H9 (cell line): Measurements from ENCODE around the gene MGMT. TPM values are rescaled to one million over a fixed set of nuclear protein-coding genes. Genes with fewer than 3 reads are reported as not detected.

ENCODE experiments used
- DNase-seq: peaks from one replicate; pipeline ENCODE4 v3.0.0-alpha.2; 2017
- H2AFZ ChIP-seq: one replicate; pipeline ENCODE4 v1.6.1; 2013; ENCODE audit warnings: mild to moderate bottlenecking, low read length, control low read depth, moderate library complexity
- H2AK5ac ChIP-seq: 2 replicates; pipeline ENCODE4 v1.6.1; 2013; ENCODE audit warnings: low read length, control low read depth, mixed read lengths; ENCODE audit not compliant: insufficient read length
- H2BK120ac ChIP-seq: one replicate; pipeline ENCODE4 v1.6.1; 2013; ENCODE audit warnings: low read depth, mild to moderate bottlenecking, low read length, control low read depth, inconsistent platforms; ENCODE audit not compliant: poor library complexity, severe bottlenecking
- H2BK12ac ChIP-seq: 2 replicates; pipeline ENCODE4 v1.6.1; 2013; ENCODE audit warnings: low read length, control low read depth, mixed read lengths, low read depth; ENCODE audit not compliant: insufficient read length
- H2BK15ac ChIP-seq: 2 replicates; pipeline ENCODE4 v1.6.1; 2013; ENCODE audit warnings: low read depth, low read length, control low read depth
- H2BK20ac ChIP-seq: one replicate; pipeline ENCODE4 v1.6.1; 2013; ENCODE audit warnings: low read depth, mild to moderate bottlenecking, low read length, control low read depth, inconsistent platforms; ENCODE audit not compliant: poor library complexity, severe bottlenecking
- H2BK5ac ChIP-seq: 2 replicates; pipeline ENCODE4 v1.6.1; 2013; ENCODE audit warnings: low read length, control low read depth, mixed read lengths; ENCODE audit not compliant: insufficient read length
- H3K14ac ChIP-seq: 2 replicates; pipeline ENCODE4 v1.6.1; 2013; ENCODE audit warnings: low read length, control low read depth; ENCODE audit not compliant: insufficient read depth
- H3K18ac ChIP-seq: 2 replicates; pipeline ENCODE4 v1.6.1; 2013; ENCODE audit warnings: low read depth, mild to moderate bottlenecking, mixed read lengths, low read length, control low read depth; ENCODE audit not compliant: insufficient read length
- H3K23ac ChIP-seq: 2 replicates; pipeline ENCODE4 v1.6.1; 2013; ENCODE audit warnings: low read length, control low read depth, mixed read lengths, low read depth; ENCODE audit not compliant: insufficient read length
- H3K23me2 ChIP-seq: 2 replicates; pipeline ENCODE4 v1.6.1; 2013; ENCODE audit warnings: low read depth, mild to moderate bottlenecking, mixed read lengths, low read length, control low read depth; ENCODE audit not compliant: insufficient read length, poor library complexity, severe bottlenecking
- H3K27ac ChIP-seq: 2 replicates; pipeline ENCODE4 v1.5.1; 2013; ENCODE audit warnings: low read length, control low read depth, mixed read lengths, low read depth; ENCODE audit not compliant: insufficient read length
- H3K27me3 ChIP-seq: 2 replicates; pipeline ENCODE4 v1.6.1; 2013; ENCODE audit warnings: low read length, control low read depth, inconsistent platforms; ENCODE audit not compliant: insufficient read depth
- H3K4ac ChIP-seq: 2 replicates; pipeline ENCODE4 v1.6.1; 2013; ENCODE audit warnings: low read depth, mild to moderate bottlenecking, control low read depth, inconsistent platforms, low read length, moderate library complexity
- H3K4me1 ChIP-seq: 2 replicates; pipeline ENCODE4 v1.6.1; 2013; ENCODE audit warnings: low read length, control low read depth, inconsistent platforms; ENCODE audit not compliant: insufficient read depth
- H3K4me2 ChIP-seq: 2 replicates; pipeline ENCODE4 v1.6.1; 2013; ENCODE audit warnings: low read length, control low read depth, mixed read lengths; ENCODE audit not compliant: insufficient read length, insufficient read depth
- H3K56ac ChIP-seq: 2 replicates; pipeline ENCODE4 v1.6.1; 2013; ENCODE audit warnings: low read depth, mild to moderate bottlenecking, mixed read lengths, low read length, control low read depth; ENCODE audit not compliant: insufficient read length
- H3K79me1 ChIP-seq: 2 replicates; pipeline ENCODE4 v1.6.1; 2013; ENCODE audit warnings: low read depth, mild to moderate bottlenecking, moderate library complexity, low read length, control low read depth, inconsistent platforms; ENCODE audit not compliant: insufficient read depth, poor library complexity, severe bottlenecking
- H3K79me2 ChIP-seq: 2 replicates; pipeline ENCODE4 v1.6.1; 2013; ENCODE audit warnings: low read length, control low read depth, inconsistent platforms; ENCODE audit not compliant: insufficient read depth
- H3K9ac ChIP-seq: 2 replicates; pipeline ENCODE4 v1.6.1; 2013; ENCODE audit warnings: low read length, control low read depth, mixed read lengths; ENCODE audit not compliant: insufficient read length; ENCODE audit errors: extremely low read depth
- H3K9me3 ChIP-seq: one replicate; pipeline ENCODE4 v1.6.1; 2013; ENCODE audit warnings: low read depth, low read length, inconsistent platforms; ENCODE audit not compliant: control insufficient read depth
- H3T11ph ChIP-seq: one replicate; pipeline ENCODE4 v1.6.1; 2013; ENCODE audit warnings: mild to moderate bottlenecking, low read length, control low read depth, inconsistent platforms
- H4K20me1 ChIP-seq: one replicate; pipeline ENCODE4 v1.6.1; 2013; ENCODE audit not compliant: control insufficient read depth, insufficient read length, insufficient read depth
- H4K5ac ChIP-seq: 2 replicates; pipeline ENCODE4 v1.6.1; 2013; ENCODE audit warnings: low read depth, mild to moderate bottlenecking, mixed read lengths, low read length, control low read depth; ENCODE audit not compliant: insufficient read length
- H4K8ac ChIP-seq: replicated peaks from 2 replicates; pipeline ENCODE4 v1.6.1; 2013; ENCODE audit warnings: low read length, control low read depth, mixed read lengths, low read depth; ENCODE audit not compliant: insufficient read length
- H4K91ac ChIP-seq: 2 replicates; pipeline ENCODE4 v1.6.1; 2013; ENCODE audit warnings: low read depth, mild to moderate bottlenecking, moderate library complexity, mixed read lengths, low read length, control low read depth; ENCODE audit not compliant: insufficient read length
- H3K27ac Mint-ChIP-seq, 3 experiments: 2 replicates in 2 of 3; 3 replicates in 1 of 3; pipeline ENCODE4 v1.8.0; 2020 to 2021; ENCODE audit warnings: mixed read lengths in 3 of 3, mild to moderate bottlenecking in 1 of 3, moderate library complexity in 1 of 3
- H3K27me3 Mint-ChIP-seq: 2 replicates; pipeline ENCODE4 v1.8.0; 2021; ENCODE audit warnings: low read depth, mild to moderate bottlenecking, moderate library complexity, mixed read lengths
- H3K36me3 Mint-ChIP-seq, 3 experiments: 2 replicates in 2 of 3; 3 replicates in 1 of 3; pipeline ENCODE4 v1.8.0; 2020 to 2021; ENCODE audit warnings: low read depth in 3 of 3, mixed read lengths in 3 of 3; ENCODE audit not compliant: insufficient read depth in 1 of 3
- H3K4me1 Mint-ChIP-seq, 2 experiments: 2 replicates each; pipeline ENCODE4 v1.8.0; 2020; ENCODE audit warnings: mixed read lengths in 2 of 2
- H3K4me3 Mint-ChIP-seq, 2 experiments: 2 replicates in 1 of 2; 3 replicates in 1 of 2; pipeline ENCODE4 v1.8.0; 2020 to 2021; ENCODE audit warnings: mild to moderate bottlenecking in 2 of 2, mixed read lengths in 2 of 2, moderate library complexity in 1 of 2
- H3K9me3 Mint-ChIP-seq, 2 experiments: 2 replicates in 1 of 2; 3 replicates in 1 of 2; pipeline ENCODE4 v1.8.0; 2020; ENCODE audit warnings: mild to moderate bottlenecking in 2 of 2, mixed read lengths in 2 of 2, moderate library complexity in 1 of 2
- WGBS: extraction: QIAGEN DNeasy Blood & Tissue Kit; methylation state at CpG from one replicate; pipeline ENCODE4 v1.1.7; 2013; ENCODE audit warnings: missing lambda C conversion rate, low lambda C conversion rate, mixed read lengths; ENCODE audit not compliant: insufficient read length; ENCODE audit errors: extremely low coverage; 5-methylcytosine and 5-hydroxymethylcytosine counted together
- total RNA-seq: library from RNA; stranded (reverse); gene quantifications from 2 replicates; pipeline ENCODE4 v1.2.1, GENCODE V29; 2021
- TF ChIP-seq, protein P1 (sequence below): fragments of 200-600 bp; sonication (generic); conservative IDR thresholded peaks from 3 replicates; pipeline ENCODE4 v1.8.0; 2021; ENCODE audit warnings: antibody characterized with exemption, mild to moderate bottlenecking

Gene MGMT
- total RNA-seq, 1 experiment from 2014 or later = 18.4 TPM

DNA sequence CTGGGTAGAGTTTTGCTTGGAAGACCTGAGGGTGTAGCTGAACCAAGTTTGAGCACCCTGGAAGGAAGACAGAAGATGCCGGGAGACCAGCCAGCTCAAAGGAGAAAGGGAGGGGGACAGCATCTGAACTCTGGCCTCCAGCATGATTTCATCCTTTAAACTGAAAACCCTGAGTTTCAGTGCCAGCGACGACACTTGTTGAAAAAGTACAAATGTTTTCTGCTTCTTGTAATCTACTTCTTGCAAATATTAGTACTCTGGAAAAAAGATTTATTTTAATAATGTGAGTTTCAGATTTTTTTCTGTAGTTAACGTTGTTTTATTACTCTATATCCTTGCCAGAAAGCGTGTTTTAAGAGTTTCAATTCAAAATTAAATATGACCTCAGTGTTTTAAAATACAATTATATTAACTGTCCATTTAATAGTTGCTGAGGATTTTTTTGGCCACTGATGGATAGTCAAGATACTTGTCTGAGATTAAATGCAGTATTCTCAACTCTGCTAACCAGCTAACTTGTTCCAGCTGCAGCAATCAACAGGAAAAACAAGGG lies 227.7 kb downstream of the MGMT start:
- TF ChIP-seq, protein P1, sequence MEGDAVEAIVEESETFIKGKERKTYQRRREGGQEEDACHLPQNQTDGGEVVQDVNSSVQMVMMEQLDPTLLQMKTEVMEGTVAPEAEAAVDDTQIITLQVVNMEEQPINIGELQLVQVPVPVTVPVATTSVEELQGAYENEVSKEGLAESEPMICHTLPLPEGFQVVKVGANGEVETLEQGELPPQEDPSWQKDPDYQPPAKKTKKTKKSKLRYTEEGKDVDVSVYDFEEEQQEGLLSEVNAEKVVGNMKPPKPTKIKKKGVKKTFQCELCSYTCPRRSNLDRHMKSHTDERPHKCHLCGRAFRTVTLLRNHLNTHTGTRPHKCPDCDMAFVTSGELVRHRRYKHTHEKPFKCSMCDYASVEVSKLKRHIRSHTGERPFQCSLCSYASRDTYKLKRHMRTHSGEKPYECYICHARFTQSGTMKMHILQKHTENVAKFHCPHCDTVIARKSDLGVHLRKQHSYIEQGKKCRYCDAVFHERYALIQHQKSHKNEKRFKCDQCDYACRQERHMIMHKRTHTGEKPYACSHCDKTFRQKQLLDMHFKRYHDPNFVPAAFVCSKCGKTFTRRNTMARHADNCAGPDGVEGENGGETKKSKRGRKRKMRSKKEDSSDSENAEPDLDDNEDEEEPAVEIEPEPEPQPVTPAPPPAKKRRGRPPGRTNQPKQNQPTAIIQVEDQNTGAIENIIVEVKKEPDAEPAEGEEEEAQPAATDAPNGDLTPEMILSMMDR = no peak
- Histone ChIP-seq H3K9me3 (no peaks in the 10 kb centered on the region), H3K9ac (no peak overlapping the region), H3K27ac (no peak overlapping the region), H2AFZ (no peak overlapping the region), H3K14ac (no peak overlapping the region), H3K23ac (no peak overlapping the region), H4K8ac (no peak overlapping the region), H2BK12ac (no peak overlapping the region), H3K4me2 (no peak overlapping the region), H4K91ac (no peak overlapping the region), H2AK5ac (no peak overlapping the region), H3K79me1 (no peaks in the 10 kb centered on the region), H2BK20ac (no peak overlapping the region), H4K20me1 (no peaks in the 10 kb centered on the region), H3K4ac (no peak overlapping the region), H3K79me2 (no peaks in the 10 kb centered on the region), H3K18ac (no peak overlapping the region), H4K5ac (no peak overlapping the region), H3K4me1 (no peaks in the 10 kb centered on the region), H3T11ph (no peak overlapping the region), H3K23me2 (no peaks in the 10 kb centered on the region), H3K27me3 (no peaks in the 10 kb centered on the region), H2BK120ac (no peak overlapping the region), H2BK15ac (no peak overlapping the region), H3K56ac (no peak overlapping the region), H2BK5ac (no peak overlapping the region)
- peaks cover 2% of the 10 kb centered on the region; the same call in 1 of the 2 replicates for H3K27me3 Mint-ChIP-seq
- 0 out of 7 replicates have a peak overlapping the region, but pooled peaks of 1 of the 3 experiments have one; percentile 47 for H3K27ac Mint-ChIP-seq
- H3K4me3 Mint-ChIP-seq = no peak overlapping the region
- no peak for DNase-seq
- no CpG with 5 or more reads among the region's 5 CpGs for WGBS
- H3K9me3 Mint-ChIP-seq = no peaks in the 10 kb centered on the region
- H3K4me1 Mint-ChIP-seq = peaks cover 12 to 15% of the 10 kb centered on the region in 2 experiments
- no peaks in the 10 kb centered on the region for H3K36me3 Mint-ChIP-seq
